ENCODE data around the gene MIB1.
"Not testable (repeated sequence)": the region's sequence is repeated elsewhere in the genome, so short reads cannot be mapped to it uniquely, and the experiment has no call there.

The MIB1 gene

GRCh38 chr18:21735452-21736015, 5.1 kb upstream of the MIB1 start:
- Histone ChIP-seq H3K9me3 (ENCODE audit: control insufficient read depth, insufficient read depth, low read length) (no peaks in the 10 kb centered on the region; the same call in 1 of the 2 replicates), H3K4me2 (ENCODE audit: low read length) (no peak overlapping the region), H4K20me1 (ENCODE audit: control insufficient read depth, insufficient read depth, low read depth, low read length) (no peaks in the 10 kb centered on the region), H3K9me2 (replicated peaks; ENCODE audit: control insufficient read depth, low read length) (no peaks in the 10 kb centered on the region), H3K4me1 (ENCODE audit: control insufficient read depth, low read length) (peaks cover 11% of the 10 kb centered on the region), H3K27me3 (ENCODE audit: control insufficient read depth, low read length) (no peaks in the 10 kb centered on the region), H3K79me2 (ENCODE audit: control insufficient read depth, low read length) (no peaks in the 10 kb centered on the region), H3K27ac (ENCODE audit: low read depth, low read length) (no peak overlapping the region), H3K36me3 (ENCODE audit: control insufficient read depth, low read length) (no peaks in the 10 kb centered on the region), H3F3A (ENCODE audit: control insufficient read depth, insufficient read depth) (no peaks in the 10 kb centered on the region), H3K4me3 (ENCODE audit: low read length) (no peak overlapping the region)
- TF ChIP-seq EZH2phosphoT487 (IDR thresholded peaks at IDR 0.05; ENCODE audit: borderline replicate concordance, low read length): no peak
- TF ChIP-seq CTCF (IDR thresholded peaks at IDR 0.05; ENCODE audit: low read depth, low read length, poor library complexity, severe bottlenecking): no peak

GRCh38 chr18:21736926-21737325, 3.7 kb upstream of the MIB1 start:
- H3K79me2 ChIP-seq (ENCODE audit: control insufficient read depth, low read length); H3K27ac ChIP-seq (ENCODE audit: low read depth, low read length); H3K4me2 ChIP-seq (ENCODE audit: low read length); H3K36me3 ChIP-seq (ENCODE audit: control insufficient read depth, low read length); H4K20me1 ChIP-seq (ENCODE audit: control insufficient read depth, insufficient read depth, low read depth, low read length); H3K4me3 ChIP-seq (ENCODE audit: low read length); H3F3A ChIP-seq (ENCODE audit: control insufficient read depth, insufficient read depth); H3K27me3 ChIP-seq (ENCODE audit: control insufficient read depth, low read length); H3K9me2 ChIP-seq (replicated peaks; ENCODE audit: control insufficient read depth, low read length); H3K9me3 ChIP-seq (ENCODE audit: control insufficient read depth, insufficient read depth, low read length): not testable (repeated sequence)
- H3K4me1 ChIP-seq (ENCODE audit: control insufficient read depth, low read length): peaks cover 11% of the 10 kb centered on the region

GRCh38 chr18:21739604-21740537, 721 bp upstream of the MIB1 start:
- H3K9me2 ChIP-seq (replicated peaks; ENCODE audit: control insufficient read depth, low read length): no peaks in the 10 kb centered on the region
- no peaks in the 10 kb centered on the region for H3K27me3 ChIP-seq (ENCODE audit: control insufficient read depth, low read length)
- no peaks in the 10 kb centered on the region; the same call in 1 of the 2 replicates for H3K9me3 ChIP-seq (ENCODE audit: control insufficient read depth, insufficient read depth, low read length)
- H3K79me2 ChIP-seq (ENCODE audit: control insufficient read depth, low read length): peaks cover 35% of the 10 kb centered on the region
- peak overlapping the region; percentile 94 for H3K4me3 ChIP-seq (ENCODE audit: low read length)
- H3K36me3 ChIP-seq (ENCODE audit: control insufficient read depth, low read length): peaks cover 15% of the 10 kb centered on the region; the same call in 1 of the 2 replicates
- peak overlapping the region; percentile 82 for H3K4me2 ChIP-seq (ENCODE audit: low read length)
- TF ChIP-seq CTCF (IDR thresholded peaks at IDR 0.05; ENCODE audit: low read depth, low read length, poor library complexity, severe bottlenecking): no peak
- TF ChIP-seq EZH2phosphoT487 (IDR thresholded peaks at IDR 0.05; ENCODE audit: borderline replicate concordance, low read length): no peak
- peak overlapping the region; percentile 87 for H3K27ac ChIP-seq (ENCODE audit: low read depth, low read length)
- H3F3A ChIP-seq (ENCODE audit: control insufficient read depth, insufficient read depth): peaks cover 1% of the 10 kb centered on the region; the same call in 1 of the 2 replicates
- H4K20me1 ChIP-seq (ENCODE audit: control insufficient read depth, insufficient read depth, low read depth, low read length): peaks cover 4% of the 10 kb centered on the region; the same call in 1 of the 2 replicates
- H3K4me1 ChIP-seq (ENCODE audit: control insufficient read depth, low read length): peaks cover 31% of the 10 kb centered on the region

- no peaks in the 10 kb centered on the region for H3K27me3 ChIP-seq (ENCODE audit: control insufficient read depth, low read length)
- peak overlapping the region; percentile 82 for H3K4me2 ChIP-seq (ENCODE audit: low read length)
- peaks cover 15% of the 10 kb centered on the region; the same call in 1 of the 2 replicates for H3K36me3 ChIP-seq (ENCODE audit: control insufficient read depth, low read length)
These were observed 645 bp downstream of the MIB1 start for GRCh38 chr18:21741312-21741561.

More at GRCh38 chr18:21741312-21741561, 645 bp downstream of the MIB1 start:
- Histone ChIP-seq H3K79me2 (ENCODE audit: control insufficient read depth, low read length) (peaks cover 49% of the 10 kb centered on the region), H3K27ac (ENCODE audit: low read depth, low read length) (peak overlapping the region; percentile 87), H3F3A (ENCODE audit: control insufficient read depth, insufficient read depth) (peaks cover 6% of the 10 kb centered on the region), H4K20me1 (ENCODE audit: control insufficient read depth, insufficient read depth, low read depth, low read length) (peaks cover 8% of the 10 kb centered on the region; the same call in 1 of the 2 replicates), H3K4me1 (ENCODE audit: control insufficient read depth, low read length) (peaks cover 32% of the 10 kb centered on the region), H3K9me2 (replicated peaks; ENCODE audit: control insufficient read depth, low read length) (no peaks in the 10 kb centered on the region), H3K9me3 (ENCODE audit: control insufficient read depth, insufficient read depth, low read length) (no peaks in the 10 kb centered on the region), H3K4me3 (ENCODE audit: low read length) (peak overlapping the region; percentile 94)
- TF ChIP-seq EZH2phosphoT487 (IDR thresholded peaks at IDR 0.05; ENCODE audit: borderline replicate concordance, low read length) (no peak), CTCF (IDR thresholded peaks at IDR 0.05; ENCODE audit: low read depth, low read length, poor library complexity, severe bottlenecking) (no peak)
